HG02588 (cell line): ENCODE data around the gene TPT1.

Experiments used
- ATAC-seq: cut with Tn5 transposase; IDR thresholded peaks from one replicate; pipeline ENCODE4 v1.9.1; 2021; ENCODE audit warnings: mild to moderate bottlenecking, moderate library complexity; ENCODE audit not compliant: unreplicated experiment

Gene TPT1

GRCh38 chr13:45335397-45336024, 5.5 kb downstream of the TPT1 start:
- no peak for ATAC-seq

GRCh38 chr13:45333977-45334922, 6.7 kb downstream of the TPT1 start:
- no peak for ATAC-seq

- ATAC-seq, result no peak
Observed at GRCh38 chr13:45333251-45333976, 7.6 kb downstream of the TPT1 start.

GRCh38 chr13:45332831-45333219, 8.2 kb downstream of the TPT1 start:
- no peak for ATAC-seq

- ATAC-seq, result no peak
Observed at GRCh38 chr13:45332036-45332830, 8.8 kb downstream of the TPT1 start.

GRCh38 chr13:45331692-45332035, 9.3 kb downstream of the TPT1 start:
- ATAC-seq, result no peak

- ATAC-seq, result no peak
Observed at GRCh38 chr13:45331123-45331619, 9.8 kb downstream of the TPT1 start.

- no peak for ATAC-seq
Observed at GRCh38 chr13:45328661-45329111, 12.3 kb downstream of the TPT1 start.

- ATAC-seq, result no peak
Observed at GRCh38 chr13:45327253-45327955, 13.6 kb downstream of the TPT1 start.

- ATAC-seq, result no peak
Observed at GRCh38 chr13:45325806-45326205, 15.2 kb downstream of the TPT1 start.

GRCh38 chr13:45320876-45321629, 19.9 kb downstream of the TPT1 start:
- no peak for ATAC-seq

- no peak for ATAC-seq
Observed at GRCh38 chr13:45316996-45317395, 24.0 kb downstream of the TPT1 start.

- no peak for ATAC-seq
Observed at GRCh38 chr13:45316338-45316737, 24.6 kb downstream of the TPT1 start.

GRCh38 chr13:45315520-45316167, 25.3 kb downstream of the TPT1 start:
- no peak for ATAC-seq

GRCh38 chr13:45314822-45315221, 26.2 kb downstream of the TPT1 start:
- no peak for ATAC-seq

GRCh38 chr13:45310341-45311131, 30.4 kb downstream of the TPT1 start:
- no peak for ATAC-seq

- no peak for ATAC-seq
Observed at GRCh38 chr13:45306966-45307365, 34.0 kb downstream of the TPT1 start.

- no peak for ATAC-seq
Observed at GRCh38 chr13:45305079-45305478, 35.9 kb downstream of the TPT1 start.
